GM23338 (cell line): ENCODE measurements around the gene HRC. TPM values are rescaled to one million over a fixed set of nuclear protein-coding genes. Genes with fewer than 3 reads are reported as not detected.
A peak's percentile ranks its signal among the peaks of the same experiment; 100 is the strongest.

Experiments
- ATAC-seq: fragments of 200-7000 bp; cut with Tn5 transposase; 3 replicates; pipeline ENCODE4 v1.9.1; 2020
- DNase-seq: peaks from one replicate; pipeline ENCODE4 v3.0.0-alpha.2; 2015; ENCODE audit warnings: low spot score
- H2AFZ ChIP-seq: fragments of 200-600 bp; sonication (generic); 2 replicates; pipeline ENCODE4 v1.8.0; 2016; ENCODE audit warnings: antibody characterized with exemption, mild to moderate bottlenecking, moderate library complexity
- H3F3A ChIP-seq: fragments of 200-600 bp; sonication (generic); replicated peaks from 2 replicates; pipeline ENCODE4 v1.8.0; 2017; ENCODE audit warnings: antibody characterized with exemption, mixed run types, low read depth
- H3K27ac ChIP-seq: fragments of 200-600 bp; sonication (generic); 2 replicates; pipeline ENCODE4 v1.6.1; 2016; ENCODE audit warnings: low read depth
- H3K27me3 ChIP-seq: fragments of 200-600 bp; sonication (generic); 2 replicates; pipeline ENCODE4 v1.8.0; 2016; ENCODE audit warnings: mild to moderate bottlenecking, mixed run types, moderate library complexity; ENCODE audit not compliant: insufficient read depth
- H3K36me3 ChIP-seq: fragments of 200-600 bp; sonication (generic); 2 replicates; pipeline ENCODE4 v1.8.0; 2016; ENCODE audit warnings: mild to moderate bottlenecking; ENCODE audit not compliant: insufficient read depth
- H3K4me1 ChIP-seq: fragments of 200-600 bp; sonication (generic); 2 replicates; pipeline ENCODE4 v1.8.0; 2016; ENCODE audit warnings: mild to moderate bottlenecking, moderate library complexity; ENCODE audit not compliant: insufficient read depth
- H3K4me2 ChIP-seq: fragments of 200-600 bp; sonication (generic); 2 replicates; pipeline ENCODE4 v1.7.1; 2017; ENCODE audit warnings: mixed run types
- H3K4me3 ChIP-seq: fragments of 200-600 bp; sonication (generic); 2 replicates; pipeline ENCODE4 v1.6.1; 2016; ENCODE audit warnings: mixed run types
- H3K79me2 ChIP-seq: fragments of 200-600 bp; sonication (generic); replicated peaks from 2 replicates; pipeline ENCODE4 v1.8.0; 2017; ENCODE audit warnings: mild to moderate bottlenecking; ENCODE audit not compliant: insufficient read depth
- H3K9me2 ChIP-seq: fragments of 200-600 bp; sonication (generic); 2 replicates; pipeline ENCODE4 v1.8.0; 2017; ENCODE audit not compliant: insufficient read depth
- H4K20me1 ChIP-seq: fragments of 200-600 bp; sonication (generic); replicated peaks from 2 replicates; pipeline ENCODE4 v1.8.0; 2017; ENCODE audit warnings: mild to moderate bottlenecking; ENCODE audit not compliant: insufficient read depth
- H3K27ac Mint-ChIP-seq: 2 replicates; pipeline ENCODE4 v1.8.0; 2020; ENCODE audit warnings: inconsistent platforms, mild to moderate bottlenecking, moderate library complexity, mixed read lengths
- H3K27me3 Mint-ChIP-seq: 3 replicates; pipeline ENCODE4 v1.8.0; 2022; ENCODE audit warnings: low read depth, mild to moderate bottlenecking, moderate library complexity, mixed read lengths, inconsistent platforms; ENCODE audit not compliant: insufficient read depth, poor library complexity
- H3K36me3 Mint-ChIP-seq: 3 replicates; pipeline ENCODE4 v1.8.0; 2021; ENCODE audit warnings: low read depth, mild to moderate bottlenecking, inconsistent platforms, moderate library complexity, mixed read lengths
- H3K4me1 Mint-ChIP-seq: 3 replicates; pipeline ENCODE4 v1.8.0; 2020; ENCODE audit warnings: mild to moderate bottlenecking, inconsistent platforms, mixed read lengths
- H3K4me3 Mint-ChIP-seq: 3 replicates; pipeline ENCODE4 v1.8.0; 2021; ENCODE audit warnings: moderate library complexity, mild to moderate bottlenecking, inconsistent platforms, mixed read lengths
- H3K9me3 Mint-ChIP-seq: 3 replicates; pipeline ENCODE4 v1.8.0; 2020; ENCODE audit warnings: moderate library complexity, mild to moderate bottlenecking, inconsistent platforms, mixed read lengths
- CREB1 ChIP-seq: fragments of 250-450 bp; sonication (Bioruptor Pico); IDR thresholded peaks from 2 replicates; pipeline ENCODE4 v1.5.0; 2020; ENCODE audit warnings: low read depth, mild to moderate bottlenecking, moderate library complexity
- EZH2phosphoT487 ChIP-seq: fragments of 200-600 bp; sonication (generic); IDR thresholded peaks from one replicate; pipeline ENCODE4 v1.8.1; 2018; ENCODE audit warnings: antibody characterized with exemption; ENCODE audit not compliant: unreplicated experiment
- NANOG ChIP-seq: IDR thresholded peaks from 2 replicates; pipeline ENCODE4 v1.6.1; 2016; ENCODE audit warnings: antibody characterized with exemption, borderline replicate concordance
- STAT1 ChIP-seq: IDR thresholded peaks from one replicate; pipeline ENCODE4 v1.6.1; 2016; ENCODE audit warnings: antibody characterized with exemption; ENCODE audit not compliant: unreplicated experiment
- ZNF114 ChIP-seq: fragments of 250-450 bp; sonication (Bioruptor Pico); IDR thresholded peaks from 2 replicates; pipeline ENCODE4 v1.5.0; 2020; ENCODE audit warnings: mild to moderate bottlenecking, moderate library complexity
- ZNF331 ChIP-seq: fragments of 250-450 bp; sonication (Bioruptor Pico); IDR thresholded peaks from 2 replicates; pipeline ENCODE4 v1.5.0; 2020; ENCODE audit warnings: low read depth, mild to moderate bottlenecking, moderate library complexity
- polyA plus RNA-seq: library from polyadenylated mRNA; unstranded; fragments of >200 nt; fragmentation: Nextera tagmentation; extraction: Ambion mirVana; gene quantifications from 2 replicates; pipeline ENCODE4 v1.2.1, GENCODE V29; 2016
- total RNA-seq: library from RNA; depleted of rRNA; stranded (reverse); fragments of >200 nt; shearing (Covaris generic); gene quantifications from 2 replicates; pipeline ENCODE4 v1.2.3, GENCODE V29; 2014
- TF ChIP-seq, protein P1 (sequence below): fragments of 250-450 bp; sonication (Bioruptor Pico); IDR thresholded peaks from 2 replicates; pipeline ENCODE4 v1.5.0; 2020; ENCODE audit warnings: mild to moderate bottlenecking, moderate library complexity

Gene HRC
- total and polyA plus RNA-seq, 2 experiments from 2014 or later, result 1.4 to 2.0 TPM

- H4K20me1 ChIP-seq, result peaks cover 30% of the 10 kb centered on the region; the same call in 1 of the 2 replicates
- peaks cover 59% of the 10 kb centered on the region for H3K36me3 Mint-ChIP-seq
- H3K9me2 ChIP-seq, result no peaks in the 10 kb centered on the region
- 0 out of 2 replicates have a peak, but pooled peaks cover 10% of the 10 kb centered on the region for H3K36me3 ChIP-seq
- H3K4me1 Mint-ChIP-seq, result peaks cover 18% of the 10 kb centered on the region
- no peak overlapping the region for H3K4me3 ChIP-seq
- TF ChIP-seq ZNF114 (CRISPR knock-in tag) (no peak), STAT1 (no peak), EZH2phosphoT487 (no peak), ZNF331 (CRISPR knock-in tag) (no peak), CREB1 (no peak), NANOG (no peak)
- TF ChIP-seq, protein P1, sequence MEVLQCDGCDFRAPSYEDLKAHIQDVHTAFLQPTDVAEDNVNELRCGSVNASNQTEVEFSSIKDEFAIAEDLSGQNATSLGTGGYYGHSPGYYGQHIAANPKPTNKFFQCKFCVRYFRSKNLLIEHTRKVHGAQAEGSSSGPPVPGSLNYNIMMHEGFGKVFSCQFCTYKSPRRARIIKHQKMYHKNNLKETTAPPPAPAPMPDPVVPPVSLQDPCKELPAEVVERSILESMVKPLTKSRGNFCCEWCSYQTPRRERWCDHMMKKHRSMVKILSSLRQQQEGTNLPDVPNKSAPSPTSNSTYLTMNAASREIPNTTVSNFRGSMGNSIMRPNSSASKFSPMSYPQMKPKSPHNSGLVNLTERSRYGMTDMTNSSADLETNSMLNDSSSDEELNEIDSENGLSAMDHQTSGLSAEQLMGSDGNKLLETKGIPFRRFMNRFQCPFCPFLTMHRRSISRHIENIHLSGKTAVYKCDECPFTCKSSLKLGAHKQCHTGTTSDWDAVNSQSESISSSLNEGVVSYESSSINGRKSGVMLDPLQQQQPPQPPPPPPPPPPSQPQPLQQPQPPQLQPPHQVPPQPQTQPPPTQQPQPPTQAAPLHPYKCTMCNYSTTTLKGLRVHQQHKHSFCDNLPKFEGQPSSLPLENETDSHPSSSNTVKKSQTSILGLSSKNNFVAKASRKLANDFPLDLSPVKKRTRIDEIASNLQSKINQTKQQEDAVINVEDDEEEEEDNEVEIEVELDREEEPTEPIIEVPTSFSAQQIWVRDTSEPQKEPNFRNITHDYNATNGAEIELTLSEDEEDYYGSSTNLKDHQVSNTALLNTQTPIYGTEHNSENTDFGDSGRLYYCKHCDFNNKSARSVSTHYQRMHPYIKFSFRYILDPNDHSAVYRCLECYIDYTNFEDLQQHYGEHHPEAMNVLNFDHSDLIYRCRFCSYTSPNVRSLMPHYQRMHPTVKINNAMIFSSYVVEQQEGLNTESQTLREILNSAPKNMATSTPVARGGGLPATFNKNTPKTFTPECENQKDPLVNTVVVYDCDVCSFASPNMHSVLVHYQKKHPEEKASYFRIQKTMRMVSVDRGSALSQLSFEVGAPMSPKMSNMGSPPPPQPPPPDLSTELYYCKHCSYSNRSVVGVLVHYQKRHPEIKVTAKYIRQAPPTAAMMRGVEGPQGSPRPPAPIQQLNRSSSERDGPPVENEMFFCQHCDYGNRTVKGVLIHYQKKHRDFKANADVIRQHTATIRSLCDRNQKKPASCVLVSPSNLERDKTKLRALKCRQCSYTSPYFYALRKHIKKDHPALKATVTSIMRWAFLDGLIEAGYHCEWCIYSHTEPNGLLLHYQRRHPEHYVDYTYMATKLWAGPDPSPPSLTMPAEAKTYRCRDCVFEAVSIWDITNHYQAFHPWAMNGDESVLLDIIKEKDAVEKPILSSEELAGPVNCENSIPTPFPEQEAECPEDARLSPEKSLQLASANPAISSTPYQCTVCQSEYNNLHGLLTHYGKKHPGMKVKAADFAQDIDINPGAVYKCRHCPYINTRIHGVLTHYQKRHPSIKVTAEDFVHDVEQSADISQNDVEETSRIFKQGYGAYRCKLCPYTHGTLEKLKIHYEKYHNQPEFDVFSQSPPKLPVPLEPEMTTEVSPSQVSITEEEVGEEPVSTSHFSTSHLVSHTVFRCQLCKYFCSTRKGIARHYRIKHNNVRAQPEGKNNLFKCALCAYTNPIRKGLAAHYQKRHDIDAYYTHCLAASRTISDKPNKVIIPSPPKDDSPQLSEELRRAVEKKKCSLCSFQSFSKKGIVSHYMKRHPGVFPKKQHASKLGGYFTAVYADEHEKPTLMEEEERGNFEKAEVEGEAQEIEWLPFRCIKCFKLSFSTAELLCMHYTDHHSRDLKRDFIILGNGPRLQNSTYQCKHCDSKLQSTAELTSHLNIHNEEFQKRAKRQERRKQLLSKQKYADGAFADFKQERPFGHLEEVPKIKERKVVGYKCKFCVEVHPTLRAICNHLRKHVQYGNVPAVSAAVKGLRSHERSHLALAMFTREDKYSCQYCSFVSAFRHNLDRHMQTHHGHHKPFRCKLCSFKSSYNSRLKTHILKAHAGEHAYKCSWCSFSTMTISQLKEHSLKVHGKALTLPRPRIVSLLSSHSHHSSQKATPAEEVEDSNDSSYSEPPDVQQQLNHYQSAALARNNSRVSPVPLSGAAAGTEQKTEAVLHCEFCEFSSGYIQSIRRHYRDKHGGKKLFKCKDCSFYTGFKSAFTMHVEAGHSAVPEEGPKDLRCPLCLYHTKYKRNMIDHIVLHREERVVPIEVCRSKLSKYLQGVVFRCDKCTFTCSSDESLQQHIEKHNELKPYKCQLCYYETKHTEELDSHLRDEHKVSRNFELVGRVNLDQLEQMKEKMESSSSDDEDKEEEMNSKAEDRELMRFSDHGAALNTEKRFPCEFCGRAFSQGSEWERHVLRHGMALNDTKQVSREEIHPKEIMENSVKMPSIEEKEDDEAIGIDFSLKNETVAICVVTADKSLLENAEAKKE, result no peak
- H2AFZ ChIP-seq, result no peak overlapping the region
- no peaks in the 10 kb centered on the region for H3K27me3 ChIP-seq
- ATAC-seq (no peak), DNase-seq (no peak)
- no peaks in the 10 kb centered on the region for H3K79me2 ChIP-seq
- no peaks in the 10 kb centered on the region; the same call in 1 of the 3 replicates for H3K9me3 Mint-ChIP-seq
- peak overlapping the region; percentile 90; the same call in 1 of the 2 replicates for H3K27ac Mint-ChIP-seq
- no peaks in the 10 kb centered on the region; the same call in 1 of the 2 replicates for H3K4me1 ChIP-seq
- peaks cover 39% of the 10 kb centered on the region for H3F3A ChIP-seq
- no peak overlapping the region; the same call in 1 of the 2 replicates for H3K27ac ChIP-seq
- peaks cover 20% of the 10 kb centered on the region for H3K27me3 Mint-ChIP-seq
- no peak overlapping the region for H3K4me2 ChIP-seq
- no peak overlapping the region; the same call in 2 of the 3 replicates for H3K4me3 Mint-ChIP-seq
These were observed 47.4 kb downstream of the HRC start for GRCh38 chr19:49107625-49108459.
